ENCODE measurements around the gene TMEM151B. TPM values are rescaled to one million over a fixed set of nuclear protein-coding genes. Genes with fewer than 3 reads are reported as not detected.

The TMEM151B gene
- total and polyA plus RNA-seq, 2 of the 13 experiments (the other 11 are each of a cell fraction or from before 2014, with no cell fraction given), result not detected

GRCh38 chr6:44245391-44245911, 24.8 kb upstream of the TMEM151B start (continued):
- TF ChIP-seq ZNF513 (CRISPR knock-in tag; conservative IDR thresholded peaks at IDR 0.05) (no peak), HNRNPK (IDR thresholded peaks at IDR 0.05; ENCODE audit: low read depth, low read length, poor library complexity, severe bottlenecking) (no peak), ZNF891 (CRISPR knock-in tag; IDR thresholded peaks at IDR 0.05) (0 out of 2 replicates have a peak, but pooled peaks have one; percentile 13), ZNF644 (CRISPR knock-in tag; IDR thresholded peaks at IDR 0.05; ENCODE audit: low read depth) (no peak), ZNF598 (CRISPR knock-in tag; IDR thresholded peaks at IDR 0.05; ENCODE audit: borderline replicate concordance) (peak; percentile 49; the same call in 1 of the 2 replicates), ZBTB26 (CRISPR knock-in tag; IDR thresholded peaks at IDR 0.05; ENCODE audit: borderline replicate concordance) (no peak; the same call in 1 of the 2 replicates), ZNF430 (CRISPR knock-in tag; IDR thresholded peaks at IDR 0.05) (no peak), RBFOX2 (IDR thresholded peaks at IDR 0.05; ENCODE audit: low read depth, low read length) (no peak), ZFP1 (CRISPR knock-in tag; IDR thresholded peaks at IDR 0.05) (no peak), ZBED4 (CRISPR knock-in tag; IDR thresholded peaks at IDR 0.05; ENCODE audit: borderline replicate concordance) (peak; percentile 16; the same call in 1 of the 2 replicates), JUND (CRISPR knock-in tag; IDR thresholded peaks at IDR 0.05) (0 out of 2 replicates have a peak, but pooled peaks have one; percentile 59), ZNF605 (CRISPR knock-in tag; IDR thresholded peaks at IDR 0.05) (no peak), ARNTL (CRISPR knock-in tag; IDR thresholded peaks at IDR 0.05) (no peak), ZBTB43 (CRISPR knock-in tag; conservative IDR thresholded peaks at IDR 0.05) (no peak), ZBTB1 (CRISPR knock-in tag; IDR thresholded peaks at IDR 0.05; ENCODE audit: borderline replicate concordance) (no peak), ZNF615 (CRISPR knock-in tag; IDR thresholded peaks at IDR 0.05; ENCODE audit: borderline replicate concordance) (no peak)
- TF ChIP-seq, protein P1, sequence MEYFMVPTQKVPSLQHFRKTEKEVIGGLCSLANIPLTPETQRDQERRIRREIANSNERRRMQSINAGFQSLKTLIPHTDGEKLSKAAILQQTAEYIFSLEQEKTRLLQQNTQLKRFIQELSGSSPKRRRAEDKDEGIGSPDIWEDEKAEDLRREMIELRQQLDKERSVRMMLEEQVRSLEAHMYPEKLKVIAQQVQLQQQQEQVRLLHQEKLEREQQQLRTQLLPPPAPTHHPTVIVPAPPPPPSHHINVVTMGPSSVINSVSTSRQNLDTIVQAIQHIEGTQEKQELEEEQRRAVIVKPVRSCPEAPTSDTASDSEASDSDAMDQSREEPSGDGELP (IDR thresholded peaks at IDR 0.05; ENCODE audit: borderline replicate concordance, low read depth), result no peak
- TF ChIP-seq, protein P2, sequence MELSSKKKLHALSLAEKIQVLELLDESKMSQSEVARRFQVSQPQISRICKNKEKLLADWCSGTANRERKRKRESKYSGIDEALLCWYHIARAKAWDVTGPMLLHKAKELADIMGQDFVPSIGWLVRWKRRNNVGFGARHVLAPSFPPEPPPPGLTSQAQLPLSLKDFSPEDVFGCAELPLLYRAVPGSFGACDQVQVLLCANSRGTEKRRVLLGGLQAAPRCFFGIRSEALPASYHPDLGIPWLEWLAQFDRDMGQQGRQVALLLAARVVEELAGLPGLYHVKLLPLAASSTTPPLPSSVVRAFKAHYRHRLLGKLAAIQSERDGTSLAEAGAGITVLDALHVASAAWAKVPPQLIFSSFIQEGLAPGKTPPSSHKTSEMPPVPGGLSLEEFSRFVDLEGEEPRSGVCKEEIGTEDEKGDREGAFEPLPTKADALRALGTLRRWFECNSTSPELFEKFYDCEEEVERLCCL (CRISPR knock-in tag; IDR thresholded peaks at IDR 0.05; ENCODE audit: borderline replicate concordance), result no peak
- TF ChIP-seq, protein P3, sequence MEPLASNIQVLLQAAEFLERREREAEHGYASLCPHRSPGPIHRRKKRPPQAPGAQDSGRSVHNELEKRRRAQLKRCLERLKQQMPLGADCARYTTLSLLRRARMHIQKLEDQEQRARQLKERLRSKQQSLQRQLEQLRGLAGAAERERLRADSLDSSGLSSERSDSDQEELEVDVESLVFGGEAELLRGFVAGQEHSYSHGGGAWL (CRISPR knock-in tag; IDR thresholded peaks at IDR 0.05), result no peak

Measured in HepG2 (cell line).